Fibroblast of skin of abdomen (primary cell): ENCODE data around the gene KLF9.

ENCODE experiments used
- DNase-seq: peaks from one replicate; pipeline ENCODE4 v3.0.0-alpha.2; 2013

KLF9 gene

GRCh38 chr9:70421272-70422180 is 7.1 kb upstream of the KLF9 start:
- DNase-seq, result peak; percentile 38

GRCh38 chr9:70420441-70421271 is 6.2 kb upstream of the KLF9 start:
- DNase-seq, result peak; percentile 88

GRCh38 chr9:70419556-70420440 is 5.3 kb upstream of the KLF9 start:
- DNase-seq, result peak; percentile 98

- peak; percentile 98 for DNase-seq
Measured at GRCh38 chr9:70418822-70419555, 4.5 kb upstream of the KLF9 start.

- no peak for DNase-seq
Measured at GRCh38 chr9:70415476-70415875, 1.0 kb upstream of the KLF9 start.

GRCh38 chr9:70415041-70415440 is 584 bp upstream of the KLF9 start:
- no peak for DNase-seq

GRCh38 chr9:70413464-70413798 is 1.0 kb downstream of the KLF9 start:
- peak; percentile 75 for DNase-seq

GRCh38 chr9:70412832-70413463 is 1.5 kb downstream of the KLF9 start:
- peak; percentile 71 for DNase-seq

- no peak for DNase-seq
Measured at GRCh38 chr9:70411930-70412831, 2.3 kb downstream of the KLF9 start.

GRCh38 chr9:70411121-70411929 is 3.1 kb downstream of the KLF9 start:
- DNase-seq, result peak; percentile 6

GRCh38 chr9:70410368-70410767 is 4.1 kb downstream of the KLF9 start:
- DNase-seq, result peak; percentile 36

GRCh38 chr9:70409800-70410199 is 4.7 kb downstream of the KLF9 start:
- no peak for DNase-seq

- DNase-seq, result no peak
Measured at GRCh38 chr9:70409280-70409679, 5.2 kb downstream of the KLF9 start.

GRCh38 chr9:70408393-70409040 is 5.9 kb downstream of the KLF9 start:
- peak; percentile 22 for DNase-seq

- peak; percentile 94 for DNase-seq
Measured at GRCh38 chr9:70407081-70407503, 7.4 kb downstream of the KLF9 start.

- peak; percentile 51 for DNase-seq
Measured at GRCh38 chr9:70406434-70406862, 8.0 kb downstream of the KLF9 start.

- DNase-seq, result peak; percentile 25
Measured at GRCh38 chr9:70405808-70406433, 8.5 kb downstream of the KLF9 start.

GRCh38 chr9:70404261-70404660 is 10.2 kb downstream of the KLF9 start:
- no peak for DNase-seq
